Left forelimb (tissue), 1 donor: Measurements from ENCODE around the gene TMEM117.

Experiments
- DNase-seq: peaks from one replicate; pipeline ENCODE4 v3.0.0-alpha.2; 2018; ENCODE audit warnings: low spot score

The TMEM117 gene

GRCh38 chr12:43964033-43964432, 128.2 kb downstream of the TMEM117 start:
- DNase-seq: no peak

GRCh38 chr12:43964961-43965360, 129.1 kb downstream of the TMEM117 start:
- DNase-seq: no peak

GRCh38 chr12:43965899-43966298, 130.0 kb downstream of the TMEM117 start:
- no peak for DNase-seq

- no peak for DNase-seq
Measured at GRCh38 chr12:43968736-43969135, 132.9 kb downstream of the TMEM117 start.

- no peak for DNase-seq
Measured at GRCh38 chr12:43969882-43970281, 134.0 kb downstream of the TMEM117 start.

- no peak for DNase-seq
Measured at GRCh38 chr12:43973385-43973784, 137.5 kb downstream of the TMEM117 start.

- DNase-seq: no peak
Measured at GRCh38 chr12:43973993-43974392, 138.1 kb downstream of the TMEM117 start.

- no peak for DNase-seq
Measured at GRCh38 chr12:43976027-43976426, 140.1 kb downstream of the TMEM117 start.

GRCh38 chr12:43978556-43978955, 142.7 kb downstream of the TMEM117 start:
- no peak for DNase-seq

- DNase-seq: no peak
Measured at GRCh38 chr12:43979450-43979849, 143.6 kb downstream of the TMEM117 start.

GRCh38 chr12:43980627-43981191, 144.8 kb downstream of the TMEM117 start:
- DNase-seq: no peak

GRCh38 chr12:43981726-43982125, 145.8 kb downstream of the TMEM117 start:
- no peak for DNase-seq

GRCh38 chr12:43982544-43982943, 146.7 kb downstream of the TMEM117 start:
- DNase-seq: no peak

GRCh38 chr12:43988838-43989560, 153.1 kb downstream of the TMEM117 start:
- DNase-seq: no peak

GRCh38 chr12:43992856-43993255, 157.0 kb downstream of the TMEM117 start:
- no peak for DNase-seq

GRCh38 chr12:44000309-44000952, 164.6 kb downstream of the TMEM117 start:
- no peak for DNase-seq

GRCh38 chr12:44002607-44003006, 166.7 kb downstream of the TMEM117 start:
- DNase-seq: no peak

GRCh38 chr12:44003721-44004120, 167.8 kb downstream of the TMEM117 start:
- DNase-seq: no peak

GRCh38 chr12:44015333-44015941, 179.6 kb downstream of the TMEM117 start:
- DNase-seq: no peak

- no peak for DNase-seq
Measured at GRCh38 chr12:44017216-44017615, 181.3 kb downstream of the TMEM117 start.

- DNase-seq: no peak
Measured at GRCh38 chr12:44019118-44019517, 183.2 kb downstream of the TMEM117 start.

GRCh38 chr12:44020555-44020954, 184.7 kb downstream of the TMEM117 start:
- DNase-seq: no peak

- DNase-seq: no peak
Measured at GRCh38 chr12:44021471-44021971, 185.6 kb downstream of the TMEM117 start.
